ENCODE results near the gene ADARB2.

ADARB2 gene

GRCh38 chr10:1553951-1554350 is 183.4 kb downstream of the ADARB2 start:
- TF ChIP-seq TEAD4 (IDR thresholded peaks at IDR 0.05) (no peak), NFIC (IDR thresholded peaks at IDR 0.05) (no peak), CREB1 (IDR thresholded peaks at IDR 0.05; ENCODE audit: low read depth) (no peak), EGR1 (IDR thresholded peaks at IDR 0.05) (no peak), ZBTB7A (IDR thresholded peaks at IDR 0.05; ENCODE audit: low read depth) (no peak), REST (IDR thresholded peaks at IDR 0.05; ENCODE audit: low read depth) (no peak), FOXM1 (IDR thresholded peaks at IDR 0.05; ENCODE audit: borderline replicate concordance, low read depth) (no peak), TAF1 (IDR thresholded peaks at IDR 0.05; ENCODE audit: low read depth) (no peak), CEBPB (IDR thresholded peaks at IDR 0.05) (no peak), MAX (IDR thresholded peaks at IDR 0.05) (no peak), YY1 (IDR thresholded peaks at IDR 0.05; ENCODE audit: low read depth) (no peak), RAD21 (IDR thresholded peaks at IDR 0.05; ENCODE audit: low read depth) (no peak), TCF12 (IDR thresholded peaks at IDR 0.05; ENCODE audit: low read depth) (no peak), USF1 (IDR thresholded peaks at IDR 0.05) (no peak)

GRCh38 chr10:1552881-1553670 is 184.2 kb downstream of the ADARB2 start:
- no peak for TF ChIP-seq EP300 (IDR thresholded peaks at IDR 0.05; ENCODE audit: borderline replicate concordance)
- no peak for TF ChIP-seq USF1 (IDR thresholded peaks at IDR 0.05)
- TF ChIP-seq REST (IDR thresholded peaks at IDR 0.05; ENCODE audit: low read depth), result no peak
- no peak for TF ChIP-seq TCF12 (IDR thresholded peaks at IDR 0.05; ENCODE audit: low read depth)
- no peak for TF ChIP-seq TEAD4 (IDR thresholded peaks at IDR 0.05)
- TF ChIP-seq EGR1 (IDR thresholded peaks at IDR 0.05), result no peak
- no peak for TF ChIP-seq ZBTB7A (IDR thresholded peaks at IDR 0.05; ENCODE audit: low read depth)
- no peak for TF ChIP-seq NFIC (IDR thresholded peaks at IDR 0.05)
- no peak for TF ChIP-seq MAX (IDR thresholded peaks at IDR 0.05)
- no peak for TF ChIP-seq CEBPB (IDR thresholded peaks at IDR 0.05)
- TF ChIP-seq TAF1 (IDR thresholded peaks at IDR 0.05; ENCODE audit: low read depth), result no peak
- TF ChIP-seq RAD21 (IDR thresholded peaks at IDR 0.05; ENCODE audit: low read depth), result no peak
- TF ChIP-seq YY1 (IDR thresholded peaks at IDR 0.05; ENCODE audit: low read depth), result no peak
- no peak for TF ChIP-seq FOXM1 (IDR thresholded peaks at IDR 0.05; ENCODE audit: borderline replicate concordance, low read depth)
- TF ChIP-seq CREB1 (IDR thresholded peaks at IDR 0.05; ENCODE audit: low read depth), result no peak

GRCh38 chr10:1552406-1552805 is 184.9 kb downstream of the ADARB2 start:
- no peak for TF ChIP-seq TCF12 (IDR thresholded peaks at IDR 0.05; ENCODE audit: low read depth)
- TF ChIP-seq MAX (IDR thresholded peaks at IDR 0.05), result no peak
- no peak for TF ChIP-seq NFIC (IDR thresholded peaks at IDR 0.05)
- TF ChIP-seq YY1 (IDR thresholded peaks at IDR 0.05; ENCODE audit: low read depth), result no peak
- TF ChIP-seq CEBPB (IDR thresholded peaks at IDR 0.05), result no peak
- TF ChIP-seq ZBTB7A (IDR thresholded peaks at IDR 0.05; ENCODE audit: low read depth), result no peak

GRCh38 chr10:1551636-1552338 is 185.5 kb downstream of the ADARB2 start:
- no peak for TF ChIP-seq FOXM1 (IDR thresholded peaks at IDR 0.05; ENCODE audit: borderline replicate concordance, low read depth)
- no peak for TF ChIP-seq RAD21 (IDR thresholded peaks at IDR 0.05; ENCODE audit: low read depth)
- no peak for TF ChIP-seq ZBTB7A (IDR thresholded peaks at IDR 0.05; ENCODE audit: low read depth)
- no peak for TF ChIP-seq TEAD4 (IDR thresholded peaks at IDR 0.05)
- no peak for TF ChIP-seq USF1 (IDR thresholded peaks at IDR 0.05)
- TF ChIP-seq EP300 (IDR thresholded peaks at IDR 0.05; ENCODE audit: borderline replicate concordance), result no peak
- TF ChIP-seq MAX (IDR thresholded peaks at IDR 0.05), result no peak

Data from Ishikawa (cell line).